Measurements from ENCODE around the gene COL6A3.

The COL6A3 gene

GRCh38 chr2:237371856-237372255 lies 42.1 kb downstream of the COL6A3 start:
- TF ChIP-seq CTCF (conservative IDR thresholded peaks at IDR 0.05; ENCODE audit: low read depth, low read length), result no peak
- no peak overlapping the region for H3K4me3 ChIP-seq (ENCODE audit: low read length)
- DNase-seq (ENCODE audit: low read depth), result no peak

- DNase-seq (ENCODE audit: low read depth), result no peak
- TF ChIP-seq CTCF (conservative IDR thresholded peaks at IDR 0.05; ENCODE audit: low read depth, low read length), result no peak
- H3K4me3 ChIP-seq (ENCODE audit: low read length), result no peak overlapping the region
Measured at GRCh38 chr2:237365671-237366070, 48.3 kb downstream of the COL6A3 start.

- DNase-seq (ENCODE audit: low read depth), result no peak
- TF ChIP-seq CTCF (conservative IDR thresholded peaks at IDR 0.05; ENCODE audit: low read depth, low read length), result no peak
- H3K4me3 ChIP-seq (ENCODE audit: low read length), result no peak overlapping the region
Measured at GRCh38 chr2:237364655-237365054, 49.3 kb downstream of the COL6A3 start.

GRCh38 chr2:237361194-237362004 lies 52.6 kb downstream of the COL6A3 start:
- no peak for TF ChIP-seq CTCF (conservative IDR thresholded peaks at IDR 0.05; ENCODE audit: low read depth, low read length)
- no peak for DNase-seq (ENCODE audit: low read depth)
- no peak overlapping the region for H3K4me3 ChIP-seq (ENCODE audit: low read length)

- H3K4me3 ChIP-seq (ENCODE audit: low read length), result no peak overlapping the region
- no peak for DNase-seq (ENCODE audit: low read depth)
- TF ChIP-seq CTCF (conservative IDR thresholded peaks at IDR 0.05; ENCODE audit: low read depth, low read length), result no peak
Measured at GRCh38 chr2:237359894-237360780, 53.8 kb downstream of the COL6A3 start.

GRCh38 chr2:237359518-237359840 lies 54.5 kb downstream of the COL6A3 start:
- no peak overlapping the region for H3K4me3 ChIP-seq (ENCODE audit: low read length)
- DNase-seq (ENCODE audit: low read depth), result no peak
- no peak for TF ChIP-seq CTCF (conservative IDR thresholded peaks at IDR 0.05; ENCODE audit: low read depth, low read length)

Data from retinal pigment epithelial cell (primary cell).